Measurements from ENCODE around the gene SLC2A4. TPM values are rescaled to one million over a fixed set of nuclear protein-coding genes. Genes with fewer than 3 reads are reported as not detected.
"Not testable (repeated sequence)": the region's sequence is repeated elsewhere in the genome, so short reads cannot be mapped to it uniquely, and the experiment has no call there.

SLC2A4 gene
- polyA plus RNA-seq, 4 donors, result 1.5 to 2.8 (median 1.9) TPM

GRCh38 chr17:7243838-7244237 is 37.7 kb upstream of the SLC2A4 start:
- not testable (repeated sequence) for DNase-seq (ENCODE audit: low read depth in 4 of 4, low spot score in 3 of 4)

DNA sequence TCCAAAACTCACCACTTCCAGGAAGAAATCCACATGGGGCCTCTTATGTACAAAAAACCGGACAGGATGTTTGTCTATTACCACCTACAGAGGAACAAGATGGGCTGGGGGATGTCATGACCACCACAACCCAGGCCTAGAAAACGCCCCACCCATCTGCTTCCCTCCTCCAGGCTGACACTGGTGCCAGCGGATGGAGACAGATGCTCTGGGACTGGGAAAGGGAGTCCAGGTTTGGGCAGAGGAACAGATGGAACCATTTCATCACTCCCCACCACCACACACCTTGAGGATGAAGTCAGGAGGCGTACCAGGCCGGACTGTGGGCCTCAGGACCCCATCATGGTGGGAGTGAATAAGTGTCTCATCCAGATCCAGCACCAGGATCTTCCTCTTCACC is 34.7 kb upstream of the SLC2A4 start:
- DNase-seq (ENCODE audit: low read depth in 4 of 4, low spot score in 3 of 4), result no peak

DNA sequence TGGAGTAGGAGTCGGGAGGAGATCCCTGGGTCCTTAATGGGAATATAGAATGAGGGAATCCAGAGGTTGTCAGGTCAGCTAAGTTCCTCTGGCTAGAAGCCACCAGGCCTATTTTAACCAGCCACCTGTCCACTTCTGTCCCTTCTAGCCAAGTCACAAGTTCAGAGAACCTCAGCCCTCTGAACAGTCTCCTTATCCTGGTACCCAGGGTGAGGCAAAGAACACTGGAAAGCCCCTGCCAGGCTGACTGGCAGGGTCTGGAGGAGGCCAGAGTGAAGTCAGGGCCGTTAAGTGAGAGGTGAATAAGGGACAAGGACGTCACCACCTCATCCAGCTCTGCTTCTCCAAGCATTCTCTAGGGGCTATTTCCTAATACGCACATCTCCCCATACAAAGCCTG is 32.7 kb upstream of the SLC2A4 start:
- DNase-seq (ENCODE audit: low read depth in 4 of 4, low spot score in 3 of 4), result no peak

GRCh38 chr17:7249214-7249613 is 32.3 kb upstream of the SLC2A4 start:
- no peak for DNase-seq (ENCODE audit: low read depth in 4 of 4, low spot score in 3 of 4)

- no peak for DNase-seq (ENCODE audit: low read depth in 4 of 4, low spot score in 3 of 4)
Observed at GRCh38 chr17:7249830-7250229, 31.7 kb upstream of the SLC2A4 start.

GRCh38 chr17:7250695-7251627 is 30.6 kb upstream of the SLC2A4 start:
- DNase-seq (ENCODE audit: low read depth in 4 of 4, low spot score in 3 of 4), result no peak

DNA sequence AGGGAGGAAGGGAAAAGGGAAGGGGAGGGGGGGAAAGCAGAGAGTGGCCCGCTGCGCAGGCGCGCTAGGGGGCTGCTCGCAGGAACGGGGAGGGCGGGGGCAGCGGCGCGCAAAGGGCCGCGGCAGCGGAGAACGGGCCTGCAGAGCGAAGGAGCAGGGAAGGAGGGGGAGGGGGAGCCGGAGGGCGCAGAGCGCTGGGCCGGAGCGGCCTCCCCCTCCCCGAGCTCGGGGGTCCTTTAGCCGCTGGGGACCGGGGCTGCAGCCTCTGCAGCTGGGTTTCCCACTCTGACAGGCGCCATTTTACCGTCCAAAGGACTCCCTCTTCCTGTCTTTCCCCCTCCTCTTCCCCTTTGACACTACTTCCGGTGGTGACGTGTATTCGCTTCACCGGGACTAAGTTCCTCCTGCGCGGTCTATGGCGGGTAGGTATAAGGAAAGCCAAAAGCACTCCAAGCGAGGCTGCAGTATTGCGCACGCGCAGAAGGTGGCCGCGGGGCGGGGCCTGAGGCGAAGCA is 29.8 kb upstream of the SLC2A4 start, which contains the start of gene CTDNEP1:
TSS of gene CTDNEP1 (minus strand) at position 74 of the 515 bp plus-strand sequence. CDS start 438 bp downstream, outside the sequence.
- peak; percentile 100 for DNase-seq (ENCODE audit: low read depth in 4 of 4, low spot score in 3 of 4)

DNA sequence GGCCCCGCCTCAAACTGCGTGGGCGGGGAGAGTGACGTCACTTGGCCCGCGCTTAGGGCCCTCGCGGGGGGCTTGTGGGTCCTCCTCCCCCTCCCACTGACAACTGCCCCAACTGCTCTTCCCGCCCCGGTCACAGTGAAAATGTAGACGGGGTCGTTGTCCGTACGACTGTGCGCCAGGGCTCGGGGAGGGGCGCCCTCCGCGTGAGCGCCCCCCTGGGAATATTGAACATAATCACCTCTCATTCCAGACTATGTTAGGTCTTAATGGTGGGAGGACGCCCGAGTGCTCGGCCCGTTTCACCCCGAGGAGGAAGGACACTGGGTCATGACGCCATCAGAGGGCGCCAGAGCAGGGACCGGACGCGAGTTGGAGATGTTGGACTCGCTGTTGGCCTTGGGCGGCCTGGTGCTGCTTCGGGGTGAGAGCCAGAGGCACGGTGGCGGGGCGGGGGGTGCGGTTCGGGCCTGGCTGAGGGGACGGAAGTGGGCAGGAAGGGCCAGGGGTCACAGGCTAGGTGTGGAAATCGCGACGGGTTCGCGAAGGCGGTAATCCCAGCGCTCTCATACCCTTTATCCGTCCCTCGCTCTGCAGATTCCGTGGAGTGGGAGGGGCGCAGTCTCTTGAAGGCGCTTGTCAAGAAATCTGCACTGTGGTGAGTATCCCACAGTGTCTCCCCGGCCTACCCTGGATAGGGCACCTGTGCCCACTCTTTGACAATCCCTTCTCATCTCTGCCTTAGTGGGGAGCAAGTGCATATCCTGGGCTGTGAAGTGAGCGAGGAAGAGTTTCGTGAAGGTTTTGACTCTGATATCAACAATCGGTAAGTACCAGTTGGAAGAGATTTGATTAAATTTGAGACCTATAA is 29.1 kb upstream of the SLC2A4 start, which contains the start of gene ELP5:
TSS of gene ELP5 (plus strand) at position 40 of the 868 bp plus-strand sequence. CDS start at position 376, 336 bp downstream.
- DNase-seq (ENCODE audit: low read depth in 4 of 4, low spot score in 3 of 4), result peak in 2 of 4 donors; percentile 87 to 89

DNA sequence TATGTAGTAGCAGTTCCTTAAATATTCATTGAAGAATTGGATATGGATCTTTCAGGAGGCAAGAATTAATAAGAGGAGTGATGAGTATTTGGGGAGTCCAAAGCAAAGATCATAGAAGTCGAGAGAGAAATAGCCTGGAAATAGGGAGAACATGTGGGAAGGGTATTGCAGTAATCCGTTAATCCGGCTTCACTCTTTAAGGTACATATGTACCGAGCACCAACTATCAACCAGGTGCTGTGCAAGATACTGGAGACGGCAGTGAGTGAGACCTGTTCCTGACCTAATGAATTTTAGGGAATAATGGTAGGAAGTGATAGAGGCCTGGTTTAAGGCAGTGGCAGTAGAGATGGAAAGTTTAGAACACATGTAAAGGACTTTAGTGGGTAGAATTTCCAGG is 28.4 kb upstream of the SLC2A4 start:
- no peak for DNase-seq (ENCODE audit: low read depth in 4 of 4, low spot score in 3 of 4)

- DNase-seq (ENCODE audit: low read depth in 4 of 4, low spot score in 3 of 4), result no peak
Observed at GRCh38 chr17:7254511-7254910, 27.0 kb upstream of the SLC2A4 start.

- no peak for DNase-seq (ENCODE audit: low read depth in 4 of 4, low spot score in 3 of 4)
Observed at GRCh38 chr17:7256766-7257456, 24.6 kb upstream of the SLC2A4 start.

DNA sequence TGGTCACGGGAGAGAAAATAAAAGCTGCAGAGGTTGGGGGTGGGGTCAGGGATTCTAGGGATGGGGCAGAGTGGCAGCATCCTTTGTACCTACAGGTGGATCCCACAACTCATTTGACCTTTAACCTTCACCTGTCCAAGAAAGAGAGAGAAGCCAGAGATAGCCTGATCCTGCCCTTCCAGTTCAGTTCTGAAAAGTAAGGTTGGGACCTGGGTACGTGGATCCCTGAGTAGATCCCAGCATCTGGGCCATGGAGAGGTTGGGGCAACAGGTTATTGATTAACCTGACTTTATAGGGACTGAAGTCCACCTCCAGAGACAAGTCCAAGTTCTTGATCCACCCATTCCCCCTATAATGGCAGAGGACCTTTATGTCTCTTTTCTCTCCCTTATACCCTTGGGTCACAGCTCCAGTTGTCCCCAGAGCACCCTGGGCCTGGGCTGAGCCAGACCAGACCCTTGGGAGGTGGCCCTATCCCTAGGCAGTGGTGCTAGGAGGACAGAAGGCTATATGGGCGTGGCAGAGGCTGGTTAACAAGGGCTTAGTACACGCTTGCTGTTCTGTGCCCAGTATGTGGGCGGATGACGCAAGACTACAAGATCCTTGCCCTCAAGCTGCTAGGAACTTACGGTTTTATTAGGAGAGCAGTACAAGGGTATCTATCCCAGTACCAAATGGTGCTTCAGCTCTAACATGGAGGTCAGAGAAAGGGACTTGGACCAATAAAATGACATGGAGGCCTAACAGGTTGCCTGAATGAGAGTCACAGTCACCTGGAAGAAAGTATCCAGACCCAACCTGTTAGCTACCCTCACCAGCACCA is 22.6 kb upstream of the SLC2A4 start:
- no peak for DNase-seq (ENCODE audit: low read depth in 4 of 4, low spot score in 3 of 4)

DNA sequence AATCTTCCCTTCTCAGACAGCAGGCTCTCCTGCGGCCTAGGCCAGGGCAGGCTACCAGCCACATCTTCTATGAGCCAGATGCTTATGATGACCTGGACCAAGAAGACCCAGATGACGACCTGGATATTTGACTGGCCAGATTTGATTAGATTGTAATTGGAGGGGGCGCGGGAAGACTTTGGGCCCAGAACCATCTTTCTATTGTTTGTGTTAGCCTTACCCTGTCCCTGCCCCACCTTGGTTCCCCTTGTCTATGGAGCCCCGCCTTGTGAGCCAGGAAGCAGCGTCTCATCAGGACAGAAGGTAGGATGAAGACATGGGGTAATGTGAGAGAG is 22.0 kb upstream of the SLC2A4 start:
- DNase-seq (ENCODE audit: low read depth in 4 of 4, low spot score in 3 of 4), result no peak

DNA sequence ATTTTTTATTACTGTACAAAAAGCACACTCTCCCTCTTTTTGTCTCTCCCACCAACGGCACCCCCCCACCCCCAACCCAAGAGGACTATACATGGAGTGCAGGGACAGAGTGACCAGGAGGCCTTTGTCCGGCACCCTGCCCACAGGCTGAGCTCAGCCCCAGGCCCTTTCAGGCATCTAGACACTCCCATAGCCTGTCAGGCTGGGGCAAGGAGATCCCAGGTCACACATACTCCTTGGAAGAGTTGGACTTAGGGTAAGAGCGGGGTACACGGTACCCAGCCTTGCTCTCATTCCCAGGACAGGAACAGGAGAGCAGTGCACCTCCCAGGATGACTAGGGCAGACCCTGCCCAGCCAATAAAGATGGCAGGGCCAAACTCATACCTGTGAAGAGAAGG is 21.4 kb upstream of the SLC2A4 start:
- DNase-seq (ENCODE audit: low read depth in 4 of 4, low spot score in 3 of 4), result no peak

DNA sequence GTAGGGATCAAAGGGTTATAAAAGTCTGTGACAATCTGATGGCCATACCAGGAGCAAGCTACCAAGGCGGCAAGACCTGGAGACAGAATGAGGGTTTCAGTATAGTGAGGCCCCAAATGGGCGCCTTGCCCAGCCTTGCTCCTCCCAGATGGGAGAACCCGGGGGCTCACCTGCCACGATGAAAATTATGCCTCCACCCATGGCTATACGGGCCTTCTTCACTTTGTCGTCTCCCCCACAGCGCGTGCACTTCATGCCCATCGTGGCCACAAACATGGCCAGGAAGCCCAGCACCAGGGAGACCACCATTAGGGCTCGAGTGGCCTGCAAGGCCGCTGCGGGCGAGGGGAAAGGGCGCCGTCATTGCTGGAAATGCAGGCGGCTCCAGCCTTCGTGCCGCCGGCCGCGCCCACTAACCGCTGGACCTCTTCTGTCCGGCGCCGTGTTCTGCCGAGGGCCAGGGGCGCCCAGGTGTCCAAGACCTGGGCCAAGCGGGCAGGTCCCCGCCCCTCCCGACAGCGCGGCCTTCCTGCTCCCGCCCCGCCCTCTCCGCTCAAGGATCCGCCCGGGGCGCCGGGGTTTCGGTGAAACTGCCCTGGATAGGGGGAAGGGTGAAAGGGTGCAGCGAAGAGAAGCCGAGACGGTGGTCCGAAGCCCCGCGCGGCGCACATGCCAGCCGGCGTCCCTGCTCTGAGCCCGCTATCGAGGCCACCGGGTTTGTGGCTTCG is 20.7 kb upstream of the SLC2A4 start:
- DNase-seq (ENCODE audit: low read depth in 4 of 4, low spot score in 3 of 4), result no peak

DNA sequence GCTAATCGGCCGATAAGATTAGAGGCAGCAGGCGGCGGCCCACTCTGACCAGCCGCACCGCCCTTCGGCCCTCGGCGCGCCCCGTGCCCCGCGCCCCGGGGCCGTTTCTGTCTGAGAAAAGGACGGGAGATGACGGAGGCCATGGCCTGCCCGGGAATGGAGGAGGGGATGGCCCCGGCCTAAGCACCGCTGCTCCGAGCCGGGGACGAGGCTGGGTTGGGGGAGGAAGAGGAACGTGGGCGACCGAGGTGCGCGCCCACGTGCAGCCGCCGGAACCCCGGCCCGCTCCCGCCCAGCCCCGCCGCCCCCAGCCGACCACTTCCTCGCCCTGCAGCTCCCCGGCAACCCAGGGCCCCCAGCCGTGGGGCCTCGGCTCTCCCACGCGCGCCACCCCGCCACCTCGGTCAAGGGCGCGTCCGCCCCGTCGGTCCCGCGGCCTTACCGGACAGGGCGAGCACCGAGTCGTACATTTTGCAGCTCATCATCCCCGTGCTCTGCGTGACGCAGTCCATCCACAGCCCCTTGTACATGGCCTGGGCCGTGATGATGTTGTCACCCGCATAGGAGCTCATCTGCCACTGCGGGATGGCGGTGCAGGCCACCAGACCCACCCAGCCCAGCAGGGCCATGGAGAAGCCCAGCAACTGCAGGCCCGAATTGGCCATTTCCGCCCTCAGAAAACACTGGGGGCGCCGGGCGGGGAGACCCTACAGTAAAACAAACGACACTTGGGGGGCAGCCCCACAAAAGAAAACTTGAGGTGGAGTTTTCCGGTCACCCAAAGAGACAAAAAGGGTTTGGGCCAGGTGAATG is 19.9 kb upstream of the SLC2A4 start:
- no peak for DNase-seq (ENCODE audit: low read depth in 4 of 4, low spot score in 3 of 4)

DNA sequence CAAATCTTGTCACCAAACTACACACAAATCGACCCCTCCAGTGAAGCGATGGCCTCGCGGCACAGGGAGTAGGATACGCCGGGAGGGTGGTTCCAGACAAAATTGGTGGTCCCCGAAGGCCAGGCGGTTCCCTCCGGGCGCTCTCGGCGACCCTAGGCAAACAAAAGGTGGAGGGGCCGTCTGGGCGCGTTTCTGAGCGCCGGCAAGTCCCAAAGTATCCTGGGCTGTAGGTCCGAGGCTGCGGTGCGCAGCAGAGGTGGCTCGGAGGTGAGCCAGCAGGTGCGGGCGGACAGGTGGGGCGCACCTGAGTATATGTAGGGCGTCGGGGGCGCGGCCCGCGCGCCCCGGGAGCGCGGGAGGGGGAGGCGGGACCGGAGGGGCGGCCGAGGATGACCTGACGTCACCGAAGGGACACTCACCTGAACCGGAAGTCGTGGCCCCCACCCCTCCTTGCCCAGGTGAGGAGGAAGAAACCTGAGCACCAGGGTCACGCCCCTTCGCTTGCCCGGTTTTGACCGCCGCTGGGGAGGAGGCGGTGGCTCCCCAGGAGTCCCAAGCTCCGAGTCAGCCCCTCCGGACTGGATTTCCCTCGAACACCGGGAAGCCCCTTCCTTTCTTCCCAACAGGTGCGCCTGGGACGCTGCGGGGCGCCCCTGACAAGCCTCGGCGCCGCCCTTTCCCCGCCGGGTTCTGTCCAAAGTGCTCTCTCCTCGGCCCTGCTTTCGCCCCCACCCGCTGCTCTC is 19.2 kb upstream of the SLC2A4 start, which contains the start of gene CLDN7:
TSS of gene CLDN7 (minus strand) at position 287 of the 743 bp plus-strand sequence. CDS start 435 bp downstream, outside the sequence.
- no peak for DNase-seq (ENCODE audit: low read depth in 4 of 4, low spot score in 3 of 4)

Data from left renal pelvis (tissue), 4 donors.